Kidney epithelial cell (primary cell): ENCODE measurements around the gene ST6GAL1. TPM values are rescaled to one million over a fixed set of nuclear protein-coding genes. Genes with fewer than 3 reads are reported as not detected.
A peak's percentile ranks its signal among the peaks of the same experiment; 100 is the strongest.

Source experiments
- DNase-seq: peaks from one replicate; pipeline ENCODE4 v3.0.0-alpha.2; 2010; ENCODE audit warnings: low read depth
- H3K27me3 ChIP-seq: 2 replicates; pipeline ENCODE4 v1.6.0; 2011; ENCODE audit warnings: low read length; ENCODE audit not compliant: control insufficient read depth, insufficient read depth
- H3K36me3 ChIP-seq: 2 replicates; pipeline ENCODE4 v1.5.1; 2011; ENCODE audit warnings: low read length; ENCODE audit not compliant: control insufficient read depth, insufficient read depth
- H3K4me3 ChIP-seq: 2 replicates; pipeline ENCODE4 v1.5.1; 2011; ENCODE audit warnings: low read depth, mild to moderate bottlenecking, control low read depth, low read length
- CTCF ChIP-seq: IDR thresholded peaks from 2 replicates; pipeline ENCODE4 v1.5.1; 2011; ENCODE audit warnings: mild to moderate bottlenecking, moderate library complexity, low read length, control low read depth, inconsistent platforms; ENCODE audit not compliant: insufficient read depth, poor library complexity, severe bottlenecking
- total RNA-seq: library from RNA; depleted of rRNA; stranded (reverse); fragments of >200 nt; gene quantifications from 2 replicates; pipeline ENCODE4 v1.2.3, GENCODE V29; 2015

ST6GAL1 gene
- total RNA-seq, 1 donor from 2014 or later, result 44.7 TPM

GRCh38 chr3:187112934-187113793 lies 182.8 kb downstream of the ST6GAL1 start:
- Histone ChIP-seq H3K4me3 (no peak overlapping the region), H3K36me3 (no peaks in the 10 kb centered on the region), H3K27me3 (no peaks in the 10 kb centered on the region)
- no peak for DNase-seq
- peak; percentile 50 for TF ChIP-seq CTCF

- no peak for TF ChIP-seq CTCF
- Histone ChIP-seq H3K36me3 (no peaks in the 10 kb centered on the region), H3K4me3 (no peak overlapping the region), H3K27me3 (no peaks in the 10 kb centered on the region)
- DNase-seq, result no peak
Observed at GRCh38 chr3:187114511-187114910, 184.2 kb downstream of the ST6GAL1 start.

DNA sequence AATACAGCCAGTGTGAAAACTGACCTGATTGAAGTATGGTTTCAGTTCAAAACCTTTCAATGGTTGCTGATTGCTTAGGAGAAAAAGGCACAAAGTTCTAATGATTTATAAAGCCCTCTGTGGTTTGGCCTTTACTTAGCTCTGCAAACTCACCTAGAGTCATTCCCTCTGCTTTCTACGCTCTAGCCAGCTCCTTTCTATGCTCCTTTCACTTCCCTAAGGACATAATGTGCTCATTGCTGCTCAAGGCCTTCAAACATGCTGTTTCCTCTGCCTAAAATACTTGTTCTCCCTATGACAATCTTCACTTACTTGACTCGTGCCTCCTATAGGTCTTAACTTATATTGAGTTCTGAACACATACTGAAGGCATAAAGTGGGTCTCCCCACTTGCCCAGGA lies 190.0 kb downstream of the ST6GAL1 start:
- H3K27me3 ChIP-seq, result no peaks in the 10 kb centered on the region
- no peak overlapping the region for H3K4me3 ChIP-seq
- DNase-seq, result no peak
- H3K36me3 ChIP-seq, result no peaks in the 10 kb centered on the region
- TF ChIP-seq CTCF, result no peak

DNA sequence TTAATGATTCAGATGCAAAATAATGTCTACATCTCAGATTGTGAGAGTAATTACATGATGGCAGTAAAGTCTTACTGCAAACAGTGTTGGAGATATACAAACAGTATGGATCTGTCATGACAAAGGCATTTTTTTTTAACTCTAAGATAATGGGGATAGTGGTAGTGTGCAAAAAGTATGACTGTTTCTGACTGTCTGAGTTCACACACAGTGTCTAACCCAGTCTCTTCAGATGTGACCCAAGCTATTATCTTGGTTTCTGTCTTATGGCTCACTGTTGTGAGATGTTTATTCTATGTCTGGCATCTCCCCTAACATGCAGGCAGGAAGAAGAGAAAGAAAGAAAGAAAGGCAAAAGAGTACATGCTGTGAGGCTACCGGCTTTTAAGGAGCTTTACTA lies 191.9 kb downstream of the ST6GAL1 start:
- no peak for TF ChIP-seq CTCF
- H3K4me3 ChIP-seq, result no peak overlapping the region
- no peak for DNase-seq

DNA sequence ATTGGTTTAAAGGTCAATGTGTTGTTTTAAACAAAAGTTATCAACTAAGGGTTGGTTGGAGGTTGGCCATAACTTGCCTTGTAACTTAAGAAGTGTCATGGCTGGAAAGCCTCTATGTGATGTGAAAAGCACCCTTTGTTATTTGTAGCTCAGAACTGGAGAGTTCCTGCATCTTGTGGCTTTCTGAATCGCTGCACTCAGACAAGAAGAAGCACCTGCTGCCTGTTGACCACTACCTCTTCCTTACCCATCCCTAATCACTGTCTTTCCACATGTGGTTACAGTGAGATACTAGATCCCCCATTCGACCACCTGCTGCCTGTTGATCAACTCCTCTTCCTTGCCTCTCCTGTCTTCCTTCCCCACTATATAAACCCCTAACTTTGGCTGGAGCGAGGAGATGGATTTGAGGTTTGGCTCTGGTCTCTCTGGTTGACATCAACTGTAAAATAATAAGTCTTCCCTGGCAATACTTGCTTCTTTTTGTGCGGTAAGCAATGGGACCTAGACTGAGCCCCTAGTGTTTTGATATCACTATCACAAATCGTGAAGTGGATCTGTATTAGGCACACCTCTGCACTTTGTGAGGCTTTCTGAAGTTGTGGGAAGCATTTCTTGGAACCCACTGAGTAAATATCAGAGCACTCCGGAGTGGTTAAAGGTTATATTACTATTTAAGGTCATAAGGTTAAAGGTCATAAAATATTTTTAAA lies 195.1 kb downstream of the ST6GAL1 start:
- no peak for TF ChIP-seq CTCF
- Histone ChIP-seq H3K36me3 (no peaks in the 10 kb centered on the region), H3K4me3 (no peak overlapping the region), H3K27me3 (no peaks in the 10 kb centered on the region)
- no peak for DNase-seq

More for the DNA sequence above, 191.9 kb downstream of the ST6GAL1 start:
- H3K27me3 ChIP-seq, result no peaks in the 10 kb centered on the region
- H3K36me3 ChIP-seq, result no peaks in the 10 kb centered on the region

Other genes with a start within 250 kb of the ST6GAL1 start
- not detected in 2 replicates for gene KNG1, start 213.2 kb upstream of the ST6GAL1 start, total RNA-seq
- 269 and 292 TPM in 2 replicates for gene EIF4A2, start 146.9 kb upstream of the ST6GAL1 start, total RNA-seq
- gene RFC4, start 124.0 kb upstream of the ST6GAL1 start, total RNA-seq, result 33.3 and 35.0 TPM in 2 replicates
- gene ADIPOQ, start 87.8 kb upstream of the ST6GAL1 start, total RNA-seq, result not detected in 2 replicates
- gene RPL39L, start 209.0 kb downstream of the ST6GAL1 start, total RNA-seq, result 18.9 and 26.5 TPM in 2 replicates